GM12864 (cell line): Measurements from ENCODE around the gene ARHGDIG.
"Not testable (repeated sequence)": the region's sequence is repeated elsewhere in the genome, so short reads cannot be mapped to it uniquely, and the experiment has no call there.

ENCODE experiments used
- DNase-seq: peaks from one replicate; pipeline ENCODE4 v3.0.0-alpha.2; 2011; ENCODE audit warnings: low read depth
- H3K4me3 ChIP-seq: 2 replicates; pipeline ENCODE4 v1.5.1; 2011; ENCODE audit warnings: mild to moderate bottlenecking, low read depth, low read length, control low read depth
- CTCF ChIP-seq: IDR thresholded peaks from 2 replicates; pipeline ENCODE4 v1.5.1; 2011; ENCODE audit warnings: low read depth, mild to moderate bottlenecking, moderate library complexity, low read length, control low read depth, inconsistent platforms; ENCODE audit errors: missing control alignments

Gene ARHGDIG

GRCh38 chr16:322476-323143, 42.2 kb downstream of the ARHGDIG start:
- H3K4me3 ChIP-seq = no peak overlapping the region
- no peak for DNase-seq
- no peak for TF ChIP-seq CTCF

- no peak overlapping the region for H3K4me3 ChIP-seq
- no peak for TF ChIP-seq CTCF
- no peak for DNase-seq
Measured at GRCh38 chr16:324201-324450, 43.7 kb downstream of the ARHGDIG start.

GRCh38 chr16:324451-325334, 44.3 kb downstream of the ARHGDIG start:
- no peak for TF ChIP-seq CTCF
- no peak for DNase-seq
- peak overlapping the region; percentile 39 for H3K4me3 ChIP-seq

GRCh38 chr16:325375-326145, 45.2 kb downstream of the ARHGDIG start:
- DNase-seq = no peak
- TF ChIP-seq CTCF = no peak
- peak overlapping the region; percentile 39 for H3K4me3 ChIP-seq

GRCh38 chr16:330741-331140, 50.4 kb downstream of the ARHGDIG start:
- TF ChIP-seq CTCF = no peak
- H3K4me3 ChIP-seq = no peak overlapping the region
- no peak for DNase-seq

- DNase-seq, H3K4me3 ChIP-seq: not testable (repeated sequence)
Measured at GRCh38 chr16:331181-331814, 50.9 kb downstream of the ARHGDIG start.
